Gastroesophageal sphincter (tissue), 4 donors: Measurements from ENCODE around the gene COL18A1. TPM values are rescaled to one million over a fixed set of nuclear protein-coding genes. Genes with fewer than 3 reads are reported as not detected.
A peak's percentile ranks its signal among the peaks of the same experiment; 100 is the strongest.

Source experiments
- ATAC-seq: fragments of 150-250 bp; one replicate; pipeline ENCODE4 v1.9.1; 2016; ENCODE audit warnings: mild to moderate bottlenecking, moderate library complexity
- H3K27ac ChIP-seq, 4 donors: fragments of 200-600 bp; sonication (generic) in 3 of 4; 1 replicate in 3 of 4; 2 replicates in 1 of 4; pipeline ENCODE4 v1.5.1; 2016 to 2019
- H3K27me3 ChIP-seq: fragments of 200-600 bp; sonication (generic); one replicate; pipeline ENCODE4 v1.5.1; 2019
- H3K36me3 ChIP-seq, 2 donors: fragments of 200-600 bp; sonication (generic); one replicate each; pipeline ENCODE4 v1.5.1; 2019; ENCODE audit warnings: control low read depth in 1 of 2
- H3K4me1 ChIP-seq, 3 donors: fragments of 200-600 bp; sonication (generic); 1 replicate in 2 of 3; 2 replicates in 1 of 3; pipeline ENCODE4 v1.5.1; 2016 to 2019; ENCODE audit warnings: control low read depth in 2 of 3
- H3K4me3 ChIP-seq, 2 donors: fragments of 200-600 bp; sonication (generic); one replicate each; pipeline ENCODE4 v1.5.1; 2019; ENCODE audit warnings: mild to moderate bottlenecking in 1 of 2, moderate library complexity in 1 of 2
- H3K9me3 ChIP-seq, 3 donors: fragments of 200-600 bp; sonication (generic); one replicate each; pipeline ENCODE4 v1.5.1; 2017 to 2019; ENCODE audit warnings: control low read depth in 2 of 3
- CTCF ChIP-seq, 4 experiments: fragments of 200-600 bp in 2 of 4; fragments of 450-650 bp in 2 of 4; sonication (generic) in 1 of 4; IDR thresholded peaks; one replicate each; pipeline ENCODE4 v1.5.1; 2017 to 2019; ENCODE audit warnings: antibody characterized with exemption in 4 of 4, mild to moderate bottlenecking in 2 of 4, moderate library complexity in 2 of 4
- EP300 ChIP-seq: sonication (generic); formaldehyde crosslinking; IDR thresholded peaks from one replicate; pipeline ENCODE4 v1.6.1; 2017; ENCODE audit warnings: antibody characterized with exemption, mild to moderate bottlenecking
- POLR2A ChIP-seq, 2 donors: fragments of 450-650 bp; IDR thresholded peaks; one replicate each; pipeline ENCODE4 v1.6.1; 2017; ENCODE audit warnings: antibody characterized with exemption in 2 of 2, mild to moderate bottlenecking in 2 of 2, moderate library complexity in 1 of 2
- POLR2AphosphoS5 ChIP-seq: sonication (generic); formaldehyde crosslinking; IDR thresholded peaks from one replicate; pipeline ENCODE4 v1.6.1; 2017; ENCODE audit warnings: antibody characterized with exemption
- WGBS, 2 donors: methylation state at CpG; one replicate each; pipeline ENCODE4 v1.1.5; 2018; ENCODE audit warnings: low coverage in 1 of 2; 5-methylcytosine and 5-hydroxymethylcytosine counted together
- total RNA-seq, 4 donors: library from RNA; depleted of rRNA; stranded (reverse); fragments of >200 nt; gene quantifications; one replicate each; pipeline ENCODE4 v1.1.0, GENCODE V29; 2016

Gene COL18A1
- total RNA-seq, 4 donors from 2014 or later: 69.3 to 116 (median 78.4) TPM

GRCh38 chr21:45429221-45430175 is 24.5 kb downstream of the COL18A1 start:
- H3K27ac ChIP-seq: peak overlapping the region in 1 of 4 donors; percentile 75
- peaks cover 0 to 63% (median 16%) of the 10 kb centered on the region in 3 donors for H3K4me1 ChIP-seq

GRCh38 chr21:45430521-45431501 is 25.8 kb downstream of the COL18A1 start:
- peaks cover 0 to 74% (median 16%) of the 10 kb centered on the region in 3 donors for H3K4me1 ChIP-seq
- no peak overlapping the region for H3K4me3 ChIP-seq
- H3K27ac ChIP-seq: peak overlapping the region in 1 of 4 donors; percentile 75
- TF ChIP-seq POLR2A (IDR thresholded peaks at IDR 0.05): no peak
- no peak for TF ChIP-seq POLR2AphosphoS5
- no peak for TF ChIP-seq CTCF (IDR thresholded peaks at IDR 0.05)
- TF ChIP-seq EP300: no peak
- no peaks in the 10 kb centered on the region for H3K9me3 ChIP-seq
- no CpG with 5 or more reads among the region's 48 CpGs for WGBS, 2 donors
- no peak for ATAC-seq
- no peaks in the 10 kb centered on the region for H3K27me3 ChIP-seq
- H3K36me3 ChIP-seq: no peaks in the 10 kb centered on the region

More at GRCh38 chr21:45429221-45430175, 24.5 kb downstream of the COL18A1 start:
- Histone ChIP-seq H3K36me3 (no peaks in the 10 kb centered on the region), H3K9me3 (no peaks in the 10 kb centered on the region), H3K27me3 (no peaks in the 10 kb centered on the region), H3K4me3 (no peak overlapping the region)
- no peak for TF ChIP-seq CTCF (IDR thresholded peaks at IDR 0.05)
- TF ChIP-seq EP300: no peak
- no peak for TF ChIP-seq POLR2A (IDR thresholded peaks at IDR 0.05)
- no peak for TF ChIP-seq POLR2AphosphoS5
- ATAC-seq: no peak
- 94 to 97% methylated on average over 7 to 12 of the region's 32 CpGs for WGBS, 2 donors

DNA sequence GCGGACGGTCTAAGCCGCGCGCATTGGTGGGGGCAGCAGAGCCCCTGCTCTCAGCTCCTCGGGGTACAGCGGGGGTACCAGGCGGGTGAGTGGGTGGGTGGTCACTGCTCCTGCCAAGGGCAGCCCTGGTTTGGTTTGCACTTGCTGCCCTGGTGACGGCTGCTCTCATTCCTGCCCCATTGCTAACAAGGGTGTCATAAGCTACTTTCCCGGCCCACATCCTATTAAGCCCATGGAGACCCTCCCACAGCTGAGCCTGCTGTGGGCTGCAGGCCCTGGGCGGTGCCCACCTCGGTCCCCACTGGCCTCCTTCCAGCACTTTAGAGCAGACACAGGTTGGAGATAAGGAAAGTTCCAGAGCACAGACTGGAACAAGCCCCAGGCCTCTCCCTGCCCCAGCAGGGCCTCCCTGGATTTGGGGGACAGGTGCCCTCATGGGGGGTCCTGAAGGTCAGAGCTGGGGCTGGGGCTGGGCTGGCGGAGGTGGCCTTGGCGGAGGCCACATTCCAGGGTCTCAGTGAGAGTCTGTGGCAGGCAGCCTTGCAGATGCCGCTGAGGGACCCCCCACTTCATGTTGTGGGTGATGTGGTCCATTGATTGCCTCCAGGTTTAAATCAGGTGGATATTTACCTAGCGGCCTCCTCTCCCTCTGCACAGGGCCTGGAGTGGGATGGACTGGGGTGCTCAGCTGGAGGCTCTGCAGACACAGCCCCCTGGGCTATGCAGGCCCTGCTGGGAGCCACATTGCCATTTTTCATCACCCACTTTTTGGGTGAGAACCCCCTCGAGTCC is 27.0 kb downstream of the COL18A1 start:
- WGBS, 2 donors: no CpG with 5 or more reads among the region's 17 CpGs
- no peak for ATAC-seq
- Histone ChIP-seq H3K4me3 (no peak overlapping the region), H3K36me3 (no peaks in the 10 kb centered on the region), H3K27ac (peak overlapping the region in 3 of 4 donors; percentile 45 to 75 (median 71)), H3K4me1 (peaks cover 0 to 80% (median 24%) of the 10 kb centered on the region in 3 donors), H3K9me3 (no peaks in the 10 kb centered on the region), H3K27me3 (no peaks in the 10 kb centered on the region)
- TF ChIP-seq CTCF (IDR thresholded peaks at IDR 0.05) (no peak), EP300 (no peak), POLR2AphosphoS5 (no peak), POLR2A (IDR thresholded peaks at IDR 0.05) (no peak)

DNA sequence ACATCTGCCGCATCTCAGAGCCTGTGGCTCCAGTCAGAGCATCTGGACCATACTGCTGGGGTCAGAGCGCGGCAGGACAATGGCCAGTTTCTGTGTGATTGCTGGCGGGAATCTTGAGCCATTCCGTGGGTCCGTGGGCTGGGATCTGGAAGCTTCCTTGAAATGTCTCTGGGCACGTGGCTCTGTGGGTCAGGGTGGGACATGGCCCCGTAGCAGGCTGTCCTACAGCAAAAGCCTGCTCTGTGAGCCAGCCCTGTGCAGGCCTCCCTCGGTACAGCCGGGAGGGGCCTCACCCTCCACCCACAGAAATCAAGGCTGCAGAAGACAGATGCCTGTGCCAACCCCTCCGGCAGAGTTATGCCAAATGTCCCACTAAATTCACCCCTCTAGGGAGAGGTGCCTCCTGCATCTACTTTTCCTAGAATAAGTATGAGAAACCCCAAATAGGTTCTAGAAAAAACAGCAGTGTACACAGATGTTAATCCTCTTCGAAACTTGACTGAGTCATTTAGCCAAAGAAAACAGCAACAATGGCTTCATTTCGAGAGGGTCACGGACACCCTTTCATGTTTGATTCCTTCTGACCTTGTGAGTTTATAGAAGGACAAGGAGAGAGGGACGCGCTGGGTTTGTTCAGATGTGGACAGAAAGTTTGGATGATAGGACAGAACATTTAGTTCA is 27.8 kb downstream of the COL18A1 start:
- ATAC-seq: peak; percentile 2
- Histone ChIP-seq H3K36me3 (no peaks in the 10 kb centered on the region), H3K9me3 (no peaks in the 10 kb centered on the region), H3K4me3 (no peak overlapping the region), H3K4me1 (peaks cover 0 to 73% (median 20%) of the 10 kb centered on the region in 3 donors), H3K27me3 (no peaks in the 10 kb centered on the region), H3K27ac (peak overlapping the region in 3 of 4 donors; percentile 45 to 75 (median 71))
- TF ChIP-seq POLR2AphosphoS5: peak; percentile 18
- TF ChIP-seq CTCF (IDR thresholded peaks at IDR 0.05): no peak
- 22 to 37% methylated on average over 5 of the region's 16 CpGs for WGBS, 2 donors
